Skin epidermis (tissue), 12 donors: Measurements from ENCODE around the gene EEF1AKMT4.
A peak's percentile ranks its signal among the peaks of the same experiment; 100 is the strongest.

Source experiments
- H3K27ac ChIP-seq, 21 experiments: fragments of 200-600 bp; sonication (generic) in 11 of 21; one replicate each; pipeline ENCODE4 v1.5.0; 2020; ENCODE audit warnings: mild to moderate bottlenecking in 3 of 21, inconsistent platforms in 2 of 21, moderate library complexity in 2 of 21
- H3K4me3 ChIP-seq, 7 experiments: fragments of 200-600 bp; sonication (generic) in 2 of 7; one replicate each; pipeline ENCODE4 v1.5.0; 2020; ENCODE audit warnings: inconsistent platforms in 2 of 7, mild to moderate bottlenecking in 2 of 7, moderate library complexity in 1 of 7

The EEF1AKMT4 gene

GRCh38 chr3:184290331-184290730 is 40.9 kb downstream of the EEF1AKMT4 start:
- H3K4me3 ChIP-seq, result no peak overlapping the region
- H3K27ac ChIP-seq, result no peak overlapping the region

- Histone ChIP-seq H3K27ac (no peak overlapping the region), H3K4me3 (no peak overlapping the region)
Measured at GRCh38 chr3:184291044-184291737, 41.7 kb downstream of the EEF1AKMT4 start.

DNA sequence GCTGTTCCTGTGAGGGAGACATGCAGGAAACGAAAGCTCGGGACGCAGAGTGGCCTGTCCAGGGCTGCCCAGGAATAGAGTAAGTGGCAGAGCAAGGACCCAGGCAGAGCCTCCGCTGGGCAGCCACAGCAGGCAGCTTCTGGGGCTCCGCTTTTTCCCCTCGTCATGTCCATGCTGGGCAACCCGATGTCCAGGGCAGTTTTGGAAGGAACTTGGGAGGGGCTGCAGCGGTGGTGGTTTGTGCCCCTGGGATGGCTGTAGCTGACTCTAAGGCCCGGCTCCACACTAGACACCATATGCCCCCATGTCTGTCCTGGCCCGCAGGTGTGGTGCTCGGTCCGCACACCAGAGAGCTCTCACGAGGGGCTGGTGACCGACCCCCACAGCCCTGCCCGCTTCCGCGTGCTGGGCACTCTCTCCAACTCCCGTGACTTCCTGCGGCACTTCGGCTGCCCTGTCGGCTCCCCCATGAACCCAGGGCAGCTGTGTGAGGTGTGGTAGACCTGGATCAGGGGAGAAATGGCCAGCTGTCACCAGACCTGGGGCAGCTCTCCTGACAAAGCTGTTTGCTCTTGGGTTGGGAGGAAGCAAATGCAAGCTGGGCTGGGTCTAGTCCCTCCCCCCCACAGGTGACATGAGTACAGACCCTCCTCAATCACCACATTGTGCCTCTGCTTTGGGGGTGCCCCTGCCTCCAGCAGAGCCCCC is 42.4 kb downstream of the EEF1AKMT4 start:
- Histone ChIP-seq H3K4me3 (no peak overlapping the region), H3K27ac (no peak overlapping the region)

DNA sequence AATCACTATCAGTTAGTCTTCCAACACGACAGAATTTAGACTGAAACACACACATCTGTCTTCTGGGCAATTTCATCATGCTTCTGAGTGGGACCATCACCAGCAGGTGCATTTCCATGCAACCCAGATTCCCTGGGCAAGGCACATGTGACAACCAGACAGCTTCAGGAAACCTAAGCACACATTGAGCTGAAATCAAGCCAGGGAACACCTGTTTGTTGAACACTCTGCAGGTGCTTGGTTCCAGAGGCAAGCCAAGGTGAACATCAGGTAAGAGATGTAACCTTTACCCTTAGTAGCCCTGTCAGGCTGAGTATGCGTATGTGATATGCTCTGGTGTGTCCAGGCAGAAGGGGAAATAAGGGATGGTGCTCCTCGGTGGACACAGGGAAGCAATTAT is 46.3 kb downstream of the EEF1AKMT4 start:
- H3K4me3 ChIP-seq, result no peak overlapping the region
- no peak overlapping the region for H3K27ac ChIP-seq

DNA sequence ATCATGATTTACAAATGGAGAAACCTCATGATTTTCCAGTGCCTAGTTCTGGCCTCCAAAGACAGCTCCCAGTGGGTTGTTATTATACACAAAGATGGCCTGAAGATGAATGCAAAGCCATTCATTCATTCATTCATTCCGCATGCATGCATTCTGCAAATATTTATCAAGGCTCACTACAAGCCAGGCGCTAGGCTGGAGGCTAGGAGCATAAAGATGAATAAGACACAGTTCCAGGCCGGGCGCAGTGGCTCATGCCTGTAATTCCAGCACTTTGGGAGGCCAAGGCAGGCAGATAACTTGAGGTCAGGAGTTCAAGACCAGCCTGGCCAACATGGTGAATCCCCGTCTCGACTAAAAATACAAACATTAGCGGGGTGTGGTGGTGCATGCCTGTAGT is 47.1 kb downstream of the EEF1AKMT4 start:
- H3K4me3 ChIP-seq, result no peak overlapping the region
- no peak overlapping the region for H3K27ac ChIP-seq

DNA sequence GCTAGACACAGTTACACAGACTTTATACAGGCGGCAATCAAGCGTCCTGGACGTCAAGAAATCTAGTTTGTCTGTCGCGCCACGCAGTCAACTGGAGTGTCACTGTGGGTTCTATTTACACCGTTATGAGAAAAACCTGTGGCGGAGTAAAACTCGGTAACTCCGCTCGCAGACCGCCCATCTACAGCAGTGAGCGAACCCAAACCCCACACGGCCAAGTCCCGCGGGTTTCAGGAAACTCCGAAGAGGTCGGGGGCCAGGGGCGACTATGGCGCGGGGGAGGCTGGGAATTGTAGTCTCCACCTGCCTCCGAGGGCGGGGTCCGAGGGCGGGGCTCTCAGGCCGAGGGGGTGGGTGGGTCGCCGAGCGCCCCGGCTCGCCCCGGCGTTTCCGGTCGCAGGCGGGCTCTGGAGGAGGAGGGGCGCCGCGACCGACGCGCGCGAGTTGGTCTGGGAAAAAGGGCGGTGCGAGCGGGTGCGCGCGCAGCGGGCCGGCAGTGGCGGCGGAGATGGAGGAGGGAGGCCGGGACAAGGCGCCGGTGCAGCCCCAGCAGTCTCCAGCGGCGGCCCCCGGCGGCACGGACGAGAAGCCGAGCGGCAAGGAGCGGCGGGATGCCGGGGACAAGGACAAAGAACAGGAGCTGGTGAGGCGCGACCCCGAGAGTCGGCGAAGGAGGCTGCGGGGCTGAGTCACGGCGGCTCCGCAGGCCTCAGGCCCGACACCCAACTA is 49.5 kb downstream of the EEF1AKMT4 start, which contains the start of gene PSMD2:
PSMD2 (plus strand) TSS at position 483 of the 729 bp plus-strand sequence; CDS start at position 509, 26 bp downstream.
- H3K4me3 ChIP-seq, result peak within 1 kb of the TSS; percentile 71 to 95 (median 87)
- H3K27ac ChIP-seq, result peak within 1 kb of the TSS; percentile 15 to 92 (median 86)

GRCh38 chr3:184299488-184300377 is 50.3 kb downstream of the EEF1AKMT4 start:
- Histone ChIP-seq H3K4me3 (peak overlapping the region; percentile 71 to 95 (median 87)), H3K27ac (peak overlapping the region; percentile 15 to 92 (median 84))

- Histone ChIP-seq H3K4me3 (peak overlapping the region in 6 of 7 experiments; percentile 71 to 95 (median 88)), H3K27ac (peak overlapping the region in 6 of 21 experiments; percentile 78 to 90 (median 84))
Measured at GRCh38 chr3:184300378-184300720, 50.9 kb downstream of the EEF1AKMT4 start.

- Histone ChIP-seq H3K4me3 (no peak overlapping the region), H3K27ac (no peak overlapping the region)
Measured at GRCh38 chr3:184305577-184305976, 56.1 kb downstream of the EEF1AKMT4 start.

DNA sequence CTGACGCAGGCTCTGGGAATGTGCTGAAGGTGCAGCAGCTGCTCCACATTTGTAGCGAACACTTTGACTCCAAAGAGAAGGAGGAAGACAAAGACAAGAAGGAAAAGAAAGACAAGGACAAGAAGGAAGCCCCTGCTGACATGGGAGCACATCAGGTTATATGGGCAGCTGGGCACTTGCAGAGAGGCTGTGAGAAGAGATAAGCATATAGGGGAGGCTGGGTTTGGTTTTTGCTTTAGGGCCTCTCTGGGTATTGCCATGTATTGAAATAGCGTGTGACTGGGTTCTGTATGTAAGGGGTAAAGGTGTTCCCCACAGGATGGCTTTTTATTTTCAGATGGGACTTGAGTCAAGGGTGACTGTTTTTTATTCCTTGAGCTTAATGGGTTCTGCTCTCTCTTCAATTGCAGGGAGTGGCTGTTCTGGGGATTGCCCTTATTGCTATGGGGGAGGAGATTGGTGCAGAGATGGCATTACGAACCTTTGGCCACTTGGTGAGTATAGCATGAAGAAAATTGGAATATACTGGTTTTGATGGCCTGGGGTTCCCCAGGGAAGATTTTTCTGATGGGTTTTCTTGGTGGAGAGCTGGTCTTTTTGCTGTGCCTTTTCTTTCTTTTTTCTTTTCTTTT is 57.0 kb downstream of the EEF1AKMT4 start:
- no peak overlapping the region for H3K27ac ChIP-seq
- H3K4me3 ChIP-seq, result no peak overlapping the region

- H3K27ac ChIP-seq, result no peak overlapping the region
Measured at GRCh38 chr3:184307915-184308314, 58.4 kb downstream of the EEF1AKMT4 start.

More at GRCh38 chr3:184307915-184308314, 58.4 kb downstream of the EEF1AKMT4 start:
- no peak overlapping the region for H3K4me3 ChIP-seq
